Measurements from ENCODE around the gene IRAK1. TPM values are rescaled to one million over a fixed set of nuclear protein-coding genes. Genes with fewer than 3 reads are reported as not detected.
A peak's percentile ranks its signal among the peaks of the same experiment; 100 is the strongest.

IRAK1 gene
- total and polyA plus RNA-seq, 10 of the 15 experiments (the other 5 are each of a cell fraction or from before 2014, with no cell fraction given): 4.2 to 136 (median 39.5) TPM

GRCh38 chrX:153966283-153966688 is 53.4 kb downstream of the IRAK1 start:
- Histone ChIP-seq H3K4me2 (ENCODE audit: control insufficient read depth, insufficient read depth) (peak overlapping the region; percentile 81), H3K27ac (ENCODE audit: control insufficient read depth, insufficient read depth) (no peak overlapping the region; the same call in 1 of the 2 replicates), H3K36me3 (ENCODE audit: control insufficient read depth in 2 of 2, insufficient read depth in 2 of 2, low read length in 1 of 2) (peaks cover 12 to 24% of the 10 kb centered on the region in 2 experiments), H3K79me2 (ENCODE audit: control insufficient read depth, insufficient read depth, low read length) (peaks cover 69% of the 10 kb centered on the region), H3K9ac (ENCODE audit: control insufficient read depth, insufficient read depth, low read length) (no peak overlapping the region), H2AFZ (ENCODE audit: control insufficient read depth, low read depth, low read length) (no peak overlapping the region), H3K9me3 (replicated peaks; ENCODE audit: control insufficient read depth, insufficient read depth, low read length) (no peaks in the 10 kb centered on the region), H3K27me3 (replicated peaks in 1 of 2; ENCODE audit: control insufficient read depth in 2 of 2, insufficient read depth in 2 of 2, low read length in 1 of 2) (no peaks in the 10 kb centered on the region), H3K4me3 (peak overlapping the region; percentile 44; the same call in 1 of the 2 replicates), H4K20me1 (ENCODE audit: control insufficient read depth, insufficient read depth) (no peaks in the 10 kb centered on the region; the same call in 1 of the 2 replicates), H3K4me1 (ENCODE audit: control insufficient read depth, insufficient read depth, low read length) (peaks cover 9% of the 10 kb centered on the region)
- FAIRE-seq: no peak
- no peak for TF ChIP-seq BACH1 (IDR thresholded peaks at IDR 0.05; ENCODE audit: borderline replicate concordance)
- no peak for TF ChIP-seq ZNF384 (IDR thresholded peaks at IDR 0.05; ENCODE audit: borderline replicate concordance, low read depth, low read length)
- TF ChIP-seq HDGF (IDR thresholded peaks at IDR 0.05): no peak
- TF ChIP-seq TCF7 (IDR thresholded peaks at IDR 0.05; ENCODE audit: borderline replicate concordance): no peak
- TF ChIP-seq RAD51 (IDR thresholded peaks at IDR 0.05): no peak
- no peak for TF ChIP-seq CBX5 (IDR thresholded peaks at IDR 0.05; ENCODE audit: low read depth)
- no peak for TF ChIP-seq RB1 (IDR thresholded peaks at IDR 0.05; ENCODE audit: borderline replicate concordance)
- ChIA-PET CTCF (interaction anchor here (0.7 to 5.9 kb wide), 11 partner anchors 12 to 561 kb away, joined by 3 to 40 read pairs (median 4); no protein-coding TSS in a partner anchor), SMC1A (ENCODE audit: uncharacterized antibody, unreplicated experiment) (interaction anchor here (0.8 to 4.7 kb wide), 2 partner anchors 19 to 41 kb away, joined by 3 to 21 read pairs; partner anchors contain the start of gene ARHGAP4), POLR2A (interaction anchor here (0.9 to 7.9 kb wide), 5 partner anchors 15 to 70 kb away, joined by 3 to 68 read pairs (median 3); partner anchors contain the start of gene ARHGAP4), RAD21 (ENCODE audit: unreplicated experiment) (interaction anchor here (0.8 to 6.4 kb wide), 8 partner anchors 19 to 127 kb away, joined by 3 to 48 read pairs (median 6); partner anchors contain the start of gene ARHGAP4)
- in situ Hi-C loops (cut with MboI): loop anchor here (10.0 kb wide), 1 partner anchor 1011 kb away; no protein-coding TSS in a partner anchor
- WGBS (ENCODE audit: insufficient coverage, insufficient replicate concordance, low lambda C conversion rate, missing lambda C conversion rate): 89% methylated on average over 15 of the region's 15 CpGs
- ATAC-seq: no peak
- no TSS peak for BruUV-seq (replicated peaks)
- DNase-seq (ENCODE audit: low read depth, low spot score): no peak
- intact Hi-C loops (cut with micrococcal nuclease; ENCODE audit: unreplicated experiment): no loop called here

- SMC1A ChIA-PET (ENCODE audit: uncharacterized antibody, unreplicated experiment): no interaction called here
- POLR2A ChIA-PET: interaction anchor here (1.7 to 7.9 kb wide), 2 partner anchors 20 to 38 kb away, joined by 3 to 68 read pairs; partner anchors contain the start of gene ARHGAP4
- H3K36me3 ChIP-seq (ENCODE audit: control insufficient read depth in 2 of 2, insufficient read depth in 2 of 2, low read length in 1 of 2): peaks cover 12 to 30% of the 10 kb centered on the region in 2 experiments
- CTCF ChIA-PET: interaction anchor here (5.4 to 5.5 kb wide), 2 partner anchors 18 to 41 kb away, joined by 31 to 40 read pairs; no protein-coding TSS in a partner anchor
- peaks cover 9% of the 10 kb centered on the region for H3K4me1 ChIP-seq (ENCODE audit: control insufficient read depth, insufficient read depth, low read length)
- no peaks in the 10 kb centered on the region for H3K9me3 ChIP-seq (replicated peaks; ENCODE audit: control insufficient read depth, insufficient read depth, low read length)
- DNase-seq (ENCODE audit: low read depth, low spot score): no peak
- peaks cover 60% of the 10 kb centered on the region for H3K79me2 ChIP-seq (ENCODE audit: control insufficient read depth, insufficient read depth, low read length)
- no peak overlapping the region for H3K4me3 ChIP-seq
- no peaks in the 10 kb centered on the region for H3K27me3 ChIP-seq (replicated peaks in 1 of 2; ENCODE audit: control insufficient read depth in 2 of 2, insufficient read depth in 2 of 2, low read length in 1 of 2)
- no peak overlapping the region for H3K27ac ChIP-seq (ENCODE audit: control insufficient read depth, insufficient read depth)
- no peak for FAIRE-seq
- RAD21 ChIA-PET (ENCODE audit: unreplicated experiment): interaction anchor here (0.7 kb wide), 1 partner anchor 21 kb away, joined by 3 read pairs; the partner anchor contains the start of gene RENBP
- BruUV-seq (replicated peaks): no TSS peak
- H2AFZ ChIP-seq (ENCODE audit: control insufficient read depth, low read depth, low read length): no peak overlapping the region
- no peak for ATAC-seq
- H3K4me2 ChIP-seq (ENCODE audit: control insufficient read depth, insufficient read depth): no peak overlapping the region
- in situ Hi-C loops (cut with MboI): loop anchor here (10.0 kb wide), 1 partner anchor 1011 kb away; no protein-coding TSS in a partner anchor
- no peak overlapping the region for H3K9ac ChIP-seq (ENCODE audit: control insufficient read depth, insufficient read depth, low read length)
- intact Hi-C loops (cut with micrococcal nuclease; ENCODE audit: unreplicated experiment): no loop called here
- H4K20me1 ChIP-seq (ENCODE audit: control insufficient read depth, insufficient read depth): no peaks in the 10 kb centered on the region; the same call in 1 of the 2 replicates
- 63% methylated on average over 5 of the region's 5 CpGs for WGBS (ENCODE audit: insufficient coverage, insufficient replicate concordance, low lambda C conversion rate, missing lambda C conversion rate)
- TF ChIP-seq TAF1 (IDR thresholded peaks at IDR 0.05; ENCODE audit: borderline replicate concordance, low read depth, low read length) (no peak), ZNF687 (IDR thresholded peaks at IDR 0.05) (no peak), EZH2 (IDR thresholded peaks at IDR 0.05; ENCODE audit: borderline replicate concordance, control insufficient read depth, low read depth, low read length) (no peak), KDM1A (IDR thresholded peaks at IDR 0.05; ENCODE audit: borderline replicate concordance) (no peak), SPI1 (IDR thresholded peaks at IDR 0.05; ENCODE audit: borderline replicate concordance, insufficient read depth, low read depth, low read length) (no peak), JUNB (IDR thresholded peaks at IDR 0.05) (no peak), NR2F1 (conservative IDR thresholded peaks at IDR 0.05) (no peak), HDGF (IDR thresholded peaks at IDR 0.05) (no peak)
These were observed 54.3 kb downstream of the IRAK1 start for GRCh38 chrX:153965406-153965805.
